K562 (cell line): ENCODE data around the gene PTK7. TPM values are rescaled to one million over a fixed set of nuclear protein-coding genes. Genes with fewer than 3 reads are reported as not detected.

ENCODE experiments used
- ARID1B ChIP-seq: fragments of 450-650 bp; IDR thresholded peaks from 2 replicates; pipeline ENCODE4 v1.6.1; 2016; ENCODE audit warnings: antibody characterized with exemption, mild to moderate bottlenecking, inconsistent platforms
- CEBPB ChIP-seq: fragments of 450-650 bp; IDR thresholded peaks from 2 replicates; pipeline ENCODE4 v1.6.1; 2016; ENCODE audit warnings: missing genetic modification characterization, missing compliant biosample characterization
- DPF2 ChIP-seq: fragments of 450-650 bp; IDR thresholded peaks from 2 replicates; pipeline ENCODE4 v1.6.1; 2016
- ESRRB ChIP-seq: fragments of 250-450 bp; sonication (Bioruptor Pico); IDR thresholded peaks from 2 replicates; pipeline ENCODE4 v1.5.0; 2020; ENCODE audit warnings: mild to moderate bottlenecking, moderate library complexity, borderline replicate concordance
- NKRF ChIP-seq: fragments of 450-650 bp; IDR thresholded peaks from 2 replicates; pipeline ENCODE4 v1.6.1; 2016; ENCODE audit warnings: borderline replicate concordance
- NR1H2 ChIP-seq: sonication (generic); formaldehyde crosslinking; IDR thresholded peaks from 2 replicates; pipeline ENCODE4 v1.4.0; 2020; ENCODE audit warnings: mild to moderate bottlenecking, missing genetic modification reagents
- NR2F6 ChIP-seq: fragments of 450-650 bp; formaldehyde crosslinking; IDR thresholded peaks from 2 replicates; pipeline ENCODE4 v1.4.0; 2020; ENCODE audit warnings: mild to moderate bottlenecking
- OTX1 ChIP-seq: fragments of 450-650 bp; formaldehyde crosslinking; IDR thresholded peaks from 2 replicates; pipeline ENCODE4 v1.4.0; 2022; ENCODE audit warnings: mild to moderate bottlenecking
- RBM22 ChIP-seq: fragments of 200-400 bp; formaldehyde crosslinking; IDR thresholded peaks from 2 replicates; pipeline ENCODE4 v1.6.1; 2018; ENCODE audit warnings: low read length, low read depth; ENCODE audit not compliant: poor library complexity, severe bottlenecking
- SMARCE1 ChIP-seq: fragments of 450-650 bp; IDR thresholded peaks from 2 replicates; pipeline ENCODE4 v1.7.1; 2016; ENCODE audit warnings: mild to moderate bottlenecking
- ZNF511 ChIP-seq: sonication (generic); formaldehyde crosslinking; IDR thresholded peaks from 2 replicates; pipeline ENCODE4 v1.8.0; 2022; ENCODE audit warnings: mild to moderate bottlenecking, missing genetic modification reagents
- ZNF76 ChIP-seq: fragments of 250-450 bp; sonication (Bioruptor Pico); IDR thresholded peaks from 2 replicates; pipeline ENCODE4 v1.4.0; 2020; ENCODE audit warnings: mild to moderate bottlenecking, moderate library complexity, borderline replicate concordance
- polyA plus RNA-seq, 8 experiments: library from polyadenylated mRNA; depleted of rRNA in 4 of 8; stranded (reverse) in 5 of 8; unstranded in 3 of 8; fragments of >200 nt; fragmentation: Nextera tagmentation in 2 of 8; fragmentation: Illumina TruSeq in 1 of 8; extraction: Ambion mirVana in 2 of 8; extraction: Trizol in 1 of 8; gene quantifications; 2 replicates each; pipeline versions ENCODE4 v1.2.1 to v1.2.3, GENCODE V29; 2011 to 2014; ENCODE audit warnings: inconsistent platforms in 1 of 8, missing spikeins in 1 of 8
- total RNA-seq, 7 experiments: library from RNA; depleted of rRNA in 6 of 7; stranded (reverse); fragments of >200 nt in 6 of 7; fragmentation: Illumina TruSeq in 2 of 7; extraction: Trizol in 2 of 7; gene quantifications; 2 replicates each; pipeline versions ENCODE4 v1.2.1 to v1.2.3, GENCODE V29; 2011 to 2021; ENCODE audit warnings: low replicate concordance in 1 of 7
- TF ChIP-seq, protein P1 (sequence below): sonication (generic); formaldehyde crosslinking; IDR thresholded peaks from 2 replicates; pipeline ENCODE4 v1.8.1; 2023; ENCODE audit warnings: mild to moderate bottlenecking, missing genetic modification reagents
- TF ChIP-seq, protein P2 (sequence below), 2 experiments: fragments of 450-650 bp; IDR thresholded peaks; 2 replicates each; pipeline ENCODE4 v1.6.1; 2016; ENCODE audit warnings: mild to moderate bottlenecking in 2 of 2, borderline replicate concordance in 1 of 2, low read depth in 1 of 2, moderate library complexity in 1 of 2
- TF ChIP-seq, protein P3 (sequence below): fragments of 450-650 bp; IDR thresholded peaks from 2 replicates; pipeline ENCODE4 v1.6.1; 2016

PTK7 gene
- total and polyA plus RNA-seq, 9 of the 15 experiments (the other 6 are each of a cell fraction or from before 2014, with no cell fraction given) = 0.20 to 6.8 (median 4.2) TPM

GRCh38 chr6:43081043-43081442 lies 4.9 kb downstream of the PTK7 start (continued):
- TF ChIP-seq, protein P1, sequence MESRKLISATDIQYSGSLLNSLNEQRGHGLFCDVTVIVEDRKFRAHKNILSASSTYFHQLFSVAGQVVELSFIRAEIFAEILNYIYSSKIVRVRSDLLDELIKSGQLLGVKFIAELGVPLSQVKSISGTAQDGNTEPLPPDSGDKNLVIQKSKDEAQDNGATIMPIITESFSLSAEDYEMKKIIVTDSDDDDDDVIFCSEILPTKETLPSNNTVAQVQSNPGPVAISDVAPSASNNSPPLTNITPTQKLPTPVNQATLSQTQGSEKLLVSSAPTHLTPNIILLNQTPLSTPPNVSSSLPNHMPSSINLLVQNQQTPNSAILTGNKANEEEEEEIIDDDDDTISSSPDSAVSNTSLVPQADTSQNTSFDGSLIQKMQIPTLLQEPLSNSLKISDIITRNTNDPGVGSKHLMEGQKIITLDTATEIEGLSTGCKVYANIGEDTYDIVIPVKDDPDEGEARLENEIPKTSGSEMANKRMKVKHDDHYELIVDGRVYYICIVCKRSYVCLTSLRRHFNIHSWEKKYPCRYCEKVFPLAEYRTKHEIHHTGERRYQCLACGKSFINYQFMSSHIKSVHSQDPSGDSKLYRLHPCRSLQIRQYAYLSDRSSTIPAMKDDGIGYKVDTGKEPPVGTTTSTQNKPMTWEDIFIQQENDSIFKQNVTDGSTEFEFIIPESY (CRISPR knock-in tag) = no peak
- TF ChIP-seq NKRF = no peak
- peak; percentile 74 for TF ChIP-seq DPF2
- TF ChIP-seq ZNF511 (CRISPR knock-in tag) = no peak
- no peak for TF ChIP-seq RBM22
- TF ChIP-seq OTX1 (CRISPR knock-in tag) = no peak
- 0 out of 2 replicates have a peak, but pooled peaks have one; percentile 14 for TF ChIP-seq SMARCE1
- TF ChIP-seq, protein P2, sequence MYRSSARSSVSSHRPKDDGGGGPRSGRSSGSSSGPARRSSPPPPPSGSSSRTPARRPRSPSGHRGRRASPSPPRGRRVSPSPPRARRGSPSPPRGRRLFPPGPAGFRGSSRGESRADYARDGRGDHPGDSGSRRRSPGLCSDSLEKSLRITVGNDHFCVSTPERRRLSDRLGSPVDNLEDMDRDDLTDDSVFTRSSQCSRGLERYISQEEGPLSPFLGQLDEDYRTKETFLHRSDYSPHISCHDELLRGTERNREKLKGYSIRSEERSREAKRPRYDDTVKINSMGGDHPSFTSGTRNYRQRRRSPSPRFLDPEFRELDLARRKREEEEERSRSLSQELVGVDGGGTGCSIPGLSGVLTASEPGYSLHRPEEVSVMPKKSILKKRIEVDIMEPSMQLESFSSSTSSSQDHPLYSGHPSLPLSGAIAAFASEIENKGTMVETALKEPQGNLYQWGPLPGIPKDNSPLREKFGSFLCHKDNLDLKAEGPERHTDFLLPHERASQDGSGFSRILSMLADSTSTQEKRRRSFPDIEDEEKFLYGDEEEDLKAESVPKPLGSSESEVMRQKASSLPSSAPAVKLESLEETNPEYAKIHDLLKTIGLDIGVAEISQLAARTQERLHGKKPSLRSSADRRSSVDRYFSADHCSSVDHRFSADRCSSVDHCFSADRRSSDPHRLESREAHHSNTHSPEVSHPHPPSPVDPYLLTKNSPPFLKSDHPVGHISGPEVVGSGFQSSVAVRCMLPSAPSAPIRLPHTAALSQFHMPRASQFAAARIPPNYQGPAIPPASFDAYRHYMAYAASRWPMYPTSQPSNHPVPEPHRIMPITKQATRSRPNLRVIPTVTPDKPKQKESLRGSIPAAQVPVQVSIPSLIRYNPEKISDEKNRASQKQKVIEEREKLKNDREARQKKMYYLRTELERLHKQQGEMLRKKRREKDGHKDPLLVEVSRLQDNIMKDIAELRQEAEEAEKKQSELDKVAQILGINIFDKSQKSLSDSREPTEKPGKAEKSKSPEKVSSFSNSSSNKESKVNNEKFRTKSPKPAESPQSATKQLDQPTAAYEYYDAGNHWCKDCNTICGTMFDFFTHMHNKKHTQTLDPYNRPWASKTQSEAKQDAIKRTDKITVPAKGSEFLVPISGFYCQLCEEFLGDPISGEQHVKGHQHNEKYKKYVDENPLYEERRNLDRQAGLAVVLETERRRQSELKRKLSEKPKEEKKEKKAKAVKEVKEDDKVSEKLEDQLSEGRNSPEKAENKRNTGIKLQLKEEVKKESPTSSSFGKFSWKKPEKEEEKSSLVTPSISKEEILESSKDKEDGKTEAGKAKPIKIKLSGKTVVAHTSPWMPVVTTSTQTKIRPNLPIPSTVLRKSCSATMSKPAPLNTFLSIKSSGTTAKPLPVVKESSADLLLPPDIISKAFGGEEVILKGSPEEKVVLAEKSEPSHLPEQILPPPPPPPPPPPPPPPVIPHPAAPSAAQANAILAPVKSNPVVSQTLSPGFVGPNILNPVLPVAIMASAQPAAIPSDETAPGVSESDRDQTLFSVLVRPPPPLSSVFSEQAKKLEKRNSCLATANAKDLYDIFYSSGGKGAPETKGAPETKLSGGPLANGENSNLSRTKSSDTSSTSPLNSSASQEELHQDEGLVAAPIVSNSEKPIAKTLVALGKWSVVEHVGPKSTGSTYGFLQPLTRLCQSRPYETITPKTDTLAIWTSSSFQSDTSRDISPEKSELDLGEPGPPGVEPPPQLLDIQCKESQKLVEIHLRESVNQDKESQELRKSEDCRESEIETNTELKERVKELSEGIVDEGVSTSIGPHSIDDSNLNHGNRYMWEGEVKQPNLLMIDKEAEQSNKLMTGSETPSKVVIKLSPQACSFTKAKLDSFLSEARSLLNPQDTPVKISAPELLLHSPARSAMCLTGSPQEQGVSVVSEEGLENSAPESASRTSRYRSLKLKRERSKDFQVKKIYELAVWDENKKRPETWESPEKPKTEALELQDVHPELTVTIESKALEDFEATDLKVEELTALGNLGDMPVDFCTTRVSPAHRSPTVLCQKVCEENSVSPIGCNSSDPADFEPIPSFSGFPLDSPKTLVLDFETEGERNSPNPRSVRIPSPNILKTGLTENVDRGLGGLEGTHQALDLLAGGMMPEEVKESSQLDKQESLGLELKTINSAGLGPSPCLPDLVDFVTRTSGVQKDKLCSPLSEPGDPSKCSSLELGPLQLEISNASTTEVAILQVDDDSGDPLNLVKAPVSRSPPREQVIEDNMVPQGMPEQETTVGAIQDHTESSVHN (IDR thresholded peaks at IDR 0.05; ENCODE audit: borderline replicate concordance in 1 of 2, low read depth in 1 of 2) = no peak
- TF ChIP-seq CEBPB (tag) = peak; percentile 96
- TF ChIP-seq ESRRB (CRISPR knock-in tag) = no peak
- no peak for TF ChIP-seq ZNF76 (CRISPR knock-in tag)
- TF ChIP-seq, protein P3, sequence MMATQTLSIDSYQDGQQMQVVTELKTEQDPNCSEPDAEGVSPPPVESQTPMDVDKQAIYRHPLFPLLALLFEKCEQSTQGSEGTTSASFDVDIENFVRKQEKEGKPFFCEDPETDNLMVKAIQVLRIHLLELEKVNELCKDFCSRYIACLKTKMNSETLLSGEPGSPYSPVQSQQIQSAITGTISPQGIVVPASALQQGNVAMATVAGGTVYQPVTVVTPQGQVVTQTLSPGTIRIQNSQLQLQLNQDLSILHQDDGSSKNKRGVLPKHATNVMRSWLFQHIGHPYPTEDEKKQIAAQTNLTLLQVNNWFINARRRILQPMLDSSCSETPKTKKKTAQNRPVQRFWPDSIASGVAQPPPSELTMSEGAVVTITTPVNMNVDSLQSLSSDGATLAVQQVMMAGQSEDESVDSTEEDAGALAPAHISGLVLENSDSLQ = peak; percentile 30; the same call in 1 of the 2 replicates
- no peak for TF ChIP-seq NR2F6 (CRISPR knock-in tag)
- peak; percentile 78 for TF ChIP-seq ARID1B
- TF ChIP-seq NR1H2 (CRISPR knock-in tag) = no peak
